Measurements from ENCODE around the gene SPATS1.

Gene SPATS1

GRCh38 chr6:44304282-44305199 is 37.9 kb upstream of the SPATS1 start:
- DNase-seq (ENCODE audit: low read depth) = peak; percentile 53
- no peak overlapping the region for H3K4me3 ChIP-seq (ENCODE audit: low read depth, low read length)
- peak; percentile 77 for TF ChIP-seq CTCF (IDR thresholded peaks at IDR 0.05; ENCODE audit: insufficient read depth, low read depth, low read length, missing control alignments)

GRCh38 chr6:44305200-44305725 is 37.2 kb upstream of the SPATS1 start:
- DNase-seq (ENCODE audit: low read depth) = no peak
- no peak for TF ChIP-seq CTCF (IDR thresholded peaks at IDR 0.05; ENCODE audit: insufficient read depth, low read depth, low read length, missing control alignments)

GRCh38 chr6:44306710-44307109 is 35.7 kb upstream of the SPATS1 start:
- no peak for DNase-seq (ENCODE audit: low read depth)
- H3K4me3 ChIP-seq (ENCODE audit: low read depth, low read length) = no peak overlapping the region
- TF ChIP-seq CTCF (IDR thresholded peaks at IDR 0.05; ENCODE audit: insufficient read depth, low read depth, low read length, missing control alignments) = no peak

More at GRCh38 chr6:44305200-44305725, 37.2 kb upstream of the SPATS1 start:
- no peak overlapping the region for H3K4me3 ChIP-seq (ENCODE audit: low read depth, low read length)

- no peak for TF ChIP-seq CTCF (IDR thresholded peaks at IDR 0.05; ENCODE audit: insufficient read depth, low read depth, low read length, missing control alignments)
- DNase-seq (ENCODE audit: low read depth) = no peak
- H3K4me3 ChIP-seq (ENCODE audit: low read depth, low read length) = no peak overlapping the region
These were observed 35.2 kb upstream of the SPATS1 start for GRCh38 chr6:44307217-44307616.

GRCh38 chr6:44309092-44309491 is 33.4 kb upstream of the SPATS1 start:
- no peak overlapping the region for H3K4me3 ChIP-seq (ENCODE audit: low read depth, low read length)
- DNase-seq (ENCODE audit: low read depth) = no peak
- no peak for TF ChIP-seq CTCF (IDR thresholded peaks at IDR 0.05; ENCODE audit: insufficient read depth, low read depth, low read length, missing control alignments)

GRCh38 chr6:44309631-44310030 is 32.8 kb upstream of the SPATS1 start:
- H3K4me3 ChIP-seq (ENCODE audit: low read depth, low read length) = no peak overlapping the region
- no peak for DNase-seq (ENCODE audit: low read depth)
- TF ChIP-seq CTCF (IDR thresholded peaks at IDR 0.05; ENCODE audit: insufficient read depth, low read depth, low read length, missing control alignments) = no peak

Data from GM12865 (cell line).